Measurements from ENCODE around the gene DCD. TPM values are rescaled to one million over a fixed set of nuclear protein-coding genes. Genes with fewer than 3 reads are reported as not detected.

Gene DCD
- total RNA-seq, 1 experiment from 2014 or later: not detected

DNA sequence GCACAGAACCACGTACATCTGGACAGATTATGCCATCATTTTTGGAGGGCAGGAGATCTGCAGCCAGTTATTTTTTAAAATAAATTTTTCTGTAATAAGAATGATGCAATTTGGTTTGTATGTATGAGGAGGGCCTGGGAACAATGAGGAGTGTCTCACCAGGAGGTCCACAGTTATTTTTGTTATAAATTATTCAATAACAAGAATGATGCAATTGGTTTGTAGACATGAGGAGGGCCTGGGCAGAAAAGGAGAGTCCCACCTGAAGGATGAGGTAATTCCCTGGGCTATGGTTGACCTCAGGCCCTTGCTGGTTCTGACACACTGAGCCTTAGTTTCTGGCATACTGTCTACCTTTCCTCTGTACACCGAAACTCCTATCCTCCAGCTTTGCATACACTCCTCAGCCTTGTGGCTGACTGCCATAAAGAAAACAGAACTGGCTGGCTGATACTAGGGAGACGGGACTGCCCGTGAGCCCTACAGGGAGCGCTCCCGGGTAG, 9.0 kb upstream of the DCD start:
- H2BK12ac ChIP-seq (ENCODE audit: insufficient read length, low read depth, low read length): no peak overlapping the region
- no peak overlapping the region for H3K18ac ChIP-seq (ENCODE audit: insufficient read length, low read depth, low read length)
- Mint-ChIP-seq H3K27ac (no peak overlapping the region), H3K4me3 (no peak overlapping the region), H3K36me3 (ENCODE audit: insufficient read depth in 1 of 3, low read depth in 3 of 3) (peaks cover 0 to 2% (median 0%) of the 10 kb centered on the region in 3 experiments; a peak in 1 of 7 replicates), H3K27me3 (ENCODE audit: low read depth) (peaks cover 17% of the 10 kb centered on the region), H3K9me3 (peaks cover 0 to 2% of the 10 kb centered on the region in 2 experiments; a peak in 1 of 5 replicates), H3K4me1 (peaks cover 19 to 28% of the 10 kb centered on the region in 2 experiments)
- no peak overlapping the region for H3K4ac ChIP-seq (ENCODE audit: low read depth, low read length)
- no peak overlapping the region for H2BK5ac ChIP-seq (ENCODE audit: insufficient read length, low read length)
- H4K20me1 ChIP-seq (ENCODE audit: control insufficient read depth, insufficient read depth, insufficient read length): no peaks in the 10 kb centered on the region
- H3K9me3 ChIP-seq (ENCODE audit: control insufficient read depth, low read depth, low read length): no peaks in the 10 kb centered on the region
- H3K4me2 ChIP-seq (ENCODE audit: insufficient read depth, insufficient read length, low read length): no peak overlapping the region
- no peak overlapping the region for H4K91ac ChIP-seq (ENCODE audit: insufficient read length, low read depth, low read length)
- TF ChIP-seq, protein P1, sequence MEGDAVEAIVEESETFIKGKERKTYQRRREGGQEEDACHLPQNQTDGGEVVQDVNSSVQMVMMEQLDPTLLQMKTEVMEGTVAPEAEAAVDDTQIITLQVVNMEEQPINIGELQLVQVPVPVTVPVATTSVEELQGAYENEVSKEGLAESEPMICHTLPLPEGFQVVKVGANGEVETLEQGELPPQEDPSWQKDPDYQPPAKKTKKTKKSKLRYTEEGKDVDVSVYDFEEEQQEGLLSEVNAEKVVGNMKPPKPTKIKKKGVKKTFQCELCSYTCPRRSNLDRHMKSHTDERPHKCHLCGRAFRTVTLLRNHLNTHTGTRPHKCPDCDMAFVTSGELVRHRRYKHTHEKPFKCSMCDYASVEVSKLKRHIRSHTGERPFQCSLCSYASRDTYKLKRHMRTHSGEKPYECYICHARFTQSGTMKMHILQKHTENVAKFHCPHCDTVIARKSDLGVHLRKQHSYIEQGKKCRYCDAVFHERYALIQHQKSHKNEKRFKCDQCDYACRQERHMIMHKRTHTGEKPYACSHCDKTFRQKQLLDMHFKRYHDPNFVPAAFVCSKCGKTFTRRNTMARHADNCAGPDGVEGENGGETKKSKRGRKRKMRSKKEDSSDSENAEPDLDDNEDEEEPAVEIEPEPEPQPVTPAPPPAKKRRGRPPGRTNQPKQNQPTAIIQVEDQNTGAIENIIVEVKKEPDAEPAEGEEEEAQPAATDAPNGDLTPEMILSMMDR (conservative IDR thresholded peaks at IDR 0.05): 0 out of 3 replicates have a peak, but pooled peaks have one; percentile 12
- no peaks in the 10 kb centered on the region for H3K4me1 ChIP-seq (ENCODE audit: insufficient read depth, low read length)
- no peaks in the 10 kb centered on the region; the same call in 1 of the 2 replicates for H3K79me2 ChIP-seq (ENCODE audit: insufficient read depth, low read length)
- no peak for DNase-seq
- no peak overlapping the region for H2BK20ac ChIP-seq (ENCODE audit: low read depth, low read length, poor library complexity, severe bottlenecking)
- no peak overlapping the region for H2AK5ac ChIP-seq (ENCODE audit: insufficient read length, low read length)
- no peak overlapping the region for H3K14ac ChIP-seq (ENCODE audit: insufficient read depth, low read length)
- no peak overlapping the region for H3K9ac ChIP-seq (ENCODE audit: extremely low read depth, insufficient read length, low read length)
- H2AFZ ChIP-seq (ENCODE audit: low read length): no peak overlapping the region
- H4K5ac ChIP-seq (ENCODE audit: insufficient read length, low read depth, low read length): no peak overlapping the region
- no CpG with 5 or more reads among the region's 6 CpGs for WGBS (ENCODE audit: extremely low coverage, insufficient read length, low lambda C conversion rate)
- no peak overlapping the region for H3K23ac ChIP-seq (ENCODE audit: insufficient read length, low read depth, low read length)
- H3K27ac ChIP-seq (ENCODE audit: insufficient read length, low read depth, low read length): no peak overlapping the region
- H3K27me3 ChIP-seq (ENCODE audit: insufficient read depth, low read length): no peaks in the 10 kb centered on the region
- H4K8ac ChIP-seq (replicated peaks; ENCODE audit: insufficient read length, low read depth, low read length): no peak overlapping the region
- no peak overlapping the region for H3K56ac ChIP-seq (ENCODE audit: insufficient read length, low read depth, low read length)
- H2BK15ac ChIP-seq (ENCODE audit: low read depth, low read length): no peak overlapping the region
- no peaks in the 10 kb centered on the region for H3K23me2 ChIP-seq (ENCODE audit: insufficient read length, low read depth, low read length, poor library complexity, severe bottlenecking)
- no peaks in the 10 kb centered on the region for H3K79me1 ChIP-seq (ENCODE audit: insufficient read depth, low read depth, low read length, poor library complexity, severe bottlenecking)
- H3T11ph ChIP-seq (ENCODE audit: low read length): no peak overlapping the region
- H2BK120ac ChIP-seq (ENCODE audit: low read depth, low read length, poor library complexity, severe bottlenecking): no peak overlapping the region
